Left kidney (tissue), 2 donors: ENCODE results near the gene TAOK2. TPM values are rescaled to one million over a fixed set of nuclear protein-coding genes. Genes with fewer than 3 reads are reported as not detected.

Experiments
- DNase-seq: peaks from one replicate; pipeline ENCODE4 v3.0.0-alpha.2; 2013
- polyA plus RNA-seq: library from polyadenylated mRNA; unstranded; fragments of 120-200 nt; gene quantifications from one replicate; pipeline ENCODE4 v1.2.1, GENCODE V29; 2013; ENCODE audit not compliant: insufficient read length

The TAOK2 gene
- polyA plus RNA-seq, 1 donor = 45.3 TPM

GRCh38 chr16:29962344-29962994 is 11.2 kb upstream of the TAOK2 start:
- DNase-seq = no peak

GRCh38 chr16:29963021-29963743 is 10.5 kb upstream of the TAOK2 start:
- no peak for DNase-seq

- DNase-seq = no peak
Observed at GRCh38 chr16:29968205-29968604, 5.5 kb upstream of the TAOK2 start.

- no peak for DNase-seq
Observed at GRCh38 chr16:29971304-29971703, 2.4 kb upstream of the TAOK2 start.

- no peak for DNase-seq
Observed at GRCh38 chr16:29972500-29972899, 1.2 kb upstream of the TAOK2 start.

GRCh38 chr16:29972992-29973383 is 680 bp upstream of the TAOK2 start:
- no peak for DNase-seq

- DNase-seq = no peak
Observed at GRCh38 chr16:29974291-29975133, 844 bp downstream of the TAOK2 start.

- DNase-seq = no peak
Observed at GRCh38 chr16:29975134-29975538, 1.5 kb downstream of the TAOK2 start.

- DNase-seq = no peak
Observed at GRCh38 chr16:29975811-29976511, 2.3 kb downstream of the TAOK2 start.

- no peak for DNase-seq
Observed at GRCh38 chr16:29977063-29977825, 3.6 kb downstream of the TAOK2 start.

- DNase-seq = no peak
Observed at GRCh38 chr16:29978081-29978480, 4.4 kb downstream of the TAOK2 start.

- no peak for DNase-seq
Observed at GRCh38 chr16:29978564-29979270, 5.0 kb downstream of the TAOK2 start.

- no peak for DNase-seq
Observed at GRCh38 chr16:29982560-29983419, 9.1 kb downstream of the TAOK2 start.

- no peak for DNase-seq
Observed at GRCh38 chr16:29983420-29984136, 9.9 kb downstream of the TAOK2 start.

- no peak for DNase-seq
Observed at GRCh38 chr16:29984137-29984763, 10.6 kb downstream of the TAOK2 start.

GRCh38 chr16:29984764-29985147 is 11.1 kb downstream of the TAOK2 start:
- no peak for DNase-seq

GRCh38 chr16:29985271-29985811 is 11.7 kb downstream of the TAOK2 start:
- DNase-seq = no peak

GRCh38 chr16:29986231-29986630 is 12.6 kb downstream of the TAOK2 start:
- no peak for DNase-seq
